HG02840 (cell line): ENCODE measurements around the gene PLP2.
A peak's percentile ranks its signal among the peaks of the same experiment; 100 is the strongest.
"Not testable (repeated sequence)": the region's sequence is repeated elsewhere in the genome, so short reads cannot be mapped to it uniquely, and the experiment has no call there.

Experiments used
- ATAC-seq: cut with Tn5 transposase; IDR thresholded peaks from one replicate; pipeline ENCODE4 v1.9.1; 2021; ENCODE audit warnings: mild to moderate bottlenecking, moderate library complexity, moderate number of reproducible peaks; ENCODE audit not compliant: unreplicated experiment, low FRiP score

The PLP2 gene

DNA sequence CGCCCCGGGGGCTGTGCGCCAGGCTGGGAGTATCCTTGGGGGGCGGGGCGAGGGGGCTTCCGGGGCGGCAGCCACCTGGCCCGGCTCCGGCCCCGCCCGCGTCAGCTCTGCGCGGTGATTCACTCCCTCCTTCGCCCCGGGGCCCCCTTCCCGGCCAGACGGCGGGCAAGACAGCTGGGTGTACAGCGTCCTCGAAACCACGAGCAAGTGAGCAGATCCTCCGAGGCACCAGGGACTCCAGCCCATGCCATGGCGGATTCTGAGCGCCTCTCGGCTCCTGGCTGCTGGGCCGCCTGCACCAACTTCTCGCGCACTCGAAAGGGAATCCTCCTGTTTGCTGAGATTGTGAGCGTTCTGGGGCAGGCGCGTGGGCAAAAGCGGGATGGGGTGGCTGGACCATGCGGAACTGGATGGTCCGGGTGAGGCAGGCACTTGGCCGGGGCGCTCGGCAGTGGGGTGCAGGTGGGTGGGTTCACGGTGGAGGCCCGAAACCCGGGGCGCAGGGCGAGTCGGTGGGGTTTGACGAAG, at the start of gene PLP2:
PLP2 (plus strand) TSS at position 147 of the 528 bp plus-strand sequence; CDS start at position 250, 103 bp downstream.
- peak; percentile 29 for ATAC-seq

DNA sequence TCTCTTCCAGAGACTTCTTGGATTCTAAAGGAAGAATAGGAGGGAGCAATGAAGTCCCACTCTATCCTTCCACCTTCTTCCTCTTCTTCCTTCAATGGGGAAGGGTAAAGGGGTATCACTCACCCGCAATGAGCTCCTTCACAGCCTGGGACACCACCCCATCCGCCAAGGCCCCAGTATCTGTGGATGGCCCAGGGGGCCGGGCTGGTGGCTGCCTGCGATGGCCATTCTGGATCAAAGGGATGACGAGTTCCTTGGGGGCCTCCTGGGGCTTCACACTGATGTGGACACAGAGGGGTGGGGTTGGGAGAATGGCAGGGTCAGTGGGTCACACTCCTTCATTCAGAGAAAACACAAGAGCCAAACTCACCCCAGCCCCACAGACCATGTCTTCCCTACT, 49.2 kb upstream of the PLP2 start:
- ATAC-seq, result no peak

- ATAC-seq, result not testable (repeated sequence)
Observed at GRCh38 chrX:49127742-49128258, 43.9 kb upstream of the PLP2 start.

DNA sequence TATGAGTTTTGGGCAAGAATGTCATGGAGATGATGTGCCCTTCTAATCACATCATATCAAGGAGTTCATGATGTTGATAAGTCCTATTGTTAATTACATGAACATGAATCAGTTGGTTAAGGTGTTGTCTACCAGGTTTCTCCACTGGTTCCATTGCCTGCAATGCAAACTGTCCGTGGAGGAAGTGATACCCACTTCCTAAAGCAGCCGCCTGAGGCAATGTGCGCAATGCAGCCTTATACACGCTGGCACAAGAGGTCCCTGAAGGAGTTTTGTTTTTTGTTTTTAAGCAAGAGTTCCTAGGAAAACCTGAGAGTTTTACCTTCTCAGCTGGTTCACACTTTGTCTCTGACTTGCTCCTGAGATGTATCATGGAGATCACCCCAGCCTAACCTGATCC, 42.3 kb upstream of the PLP2 start:
- no peak for ATAC-seq

GRCh38 chrX:49132275-49132674, 39.4 kb upstream of the PLP2 start:
- ATAC-seq, result not testable (repeated sequence)

DNA sequence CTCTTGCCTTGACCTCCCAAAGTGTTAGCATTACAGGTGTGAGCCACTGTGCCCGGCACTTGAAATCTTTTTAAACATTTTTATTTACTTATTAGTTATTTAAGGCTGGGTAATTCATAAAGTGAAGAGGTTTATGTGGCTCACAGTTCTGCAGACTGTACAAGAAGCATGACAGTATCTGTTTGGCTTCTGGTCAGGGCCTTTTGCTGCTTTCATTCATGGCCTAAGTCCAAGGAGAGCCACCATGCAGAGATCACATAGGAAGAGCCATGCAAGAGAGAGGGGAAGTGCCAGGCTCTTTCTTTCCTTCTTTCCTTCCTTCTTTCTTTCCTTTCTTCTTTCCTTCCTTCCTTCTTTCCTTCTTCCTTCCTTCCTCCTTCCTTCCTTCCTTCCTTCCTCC, 37.9 kb upstream of the PLP2 start:
- no peak for ATAC-seq

DNA sequence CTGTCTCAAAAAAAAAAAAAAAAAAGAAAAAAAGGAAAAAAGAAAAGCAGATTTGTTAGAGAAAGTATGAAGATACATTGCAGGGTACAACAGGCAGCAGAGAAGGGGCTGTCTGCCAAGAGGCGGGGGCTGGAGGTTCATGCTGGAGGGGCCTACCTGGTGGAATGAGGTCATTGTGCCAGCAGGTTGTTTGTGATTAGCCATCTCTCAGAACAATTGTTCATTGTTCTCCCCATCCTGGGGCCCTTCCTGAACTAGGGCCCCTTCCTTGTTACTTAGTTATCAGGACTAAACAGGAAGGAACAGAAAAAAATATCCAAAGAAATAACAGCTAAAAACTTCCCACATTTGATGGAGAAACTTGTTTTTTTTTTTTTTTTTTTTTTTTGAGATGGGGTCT, 34.2 kb upstream of the PLP2 start:
- ATAC-seq, result no peak

DNA sequence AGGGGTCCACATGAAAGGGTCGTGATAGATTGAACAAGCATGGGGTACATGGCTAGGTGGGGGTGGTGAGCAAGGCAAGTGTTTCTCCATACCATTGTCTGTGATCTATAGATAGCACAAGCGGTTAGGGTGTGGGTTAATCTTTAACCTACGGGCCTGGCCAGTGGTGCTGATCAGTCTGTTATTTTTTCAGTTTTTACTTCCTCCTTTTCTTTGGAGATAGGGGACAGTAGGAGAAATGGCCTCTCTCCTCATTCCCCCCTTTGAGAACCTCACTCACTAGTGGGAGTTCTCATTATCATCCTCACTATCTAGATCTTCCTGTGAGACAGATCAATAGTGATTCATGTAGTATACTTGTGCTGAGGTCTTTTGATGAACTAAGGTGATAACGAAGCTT, 32.0 kb upstream of the PLP2 start:
- no peak for ATAC-seq

- ATAC-seq, result not testable (repeated sequence)
Observed at GRCh38 chrX:49142264-49142663, 29.4 kb upstream of the PLP2 start.

DNA sequence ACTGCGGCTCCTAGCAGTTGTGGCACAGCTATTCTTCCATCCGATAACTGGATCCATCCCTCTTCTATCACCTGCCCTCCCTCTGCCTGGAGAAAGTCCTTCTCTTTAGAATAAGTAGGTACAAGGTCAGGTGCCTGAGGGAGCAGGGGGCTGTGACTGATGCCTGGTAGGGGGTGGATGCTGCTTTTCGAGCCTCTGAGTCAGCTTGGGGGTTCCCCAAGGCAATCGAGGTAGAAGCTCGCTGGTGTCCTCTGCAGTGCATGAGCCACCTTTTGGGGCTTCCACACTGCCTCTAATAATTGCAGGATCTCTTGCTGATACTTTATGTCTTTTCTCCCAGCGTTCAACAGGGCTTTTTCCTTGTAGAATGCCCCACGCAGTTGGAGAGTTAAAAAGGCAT, 28.5 kb upstream of the PLP2 start:
- ATAC-seq, result not testable (repeated sequence)

GRCh38 chrX:49147282-49147681, 24.4 kb upstream of the PLP2 start:
- no peak for ATAC-seq

- ATAC-seq, result no peak
Observed at GRCh38 chrX:49147936-49148335, 23.8 kb upstream of the PLP2 start.

GRCh38 chrX:49148390-49149100, 23.2 kb upstream of the PLP2 start:
- not testable (repeated sequence) for ATAC-seq

DNA sequence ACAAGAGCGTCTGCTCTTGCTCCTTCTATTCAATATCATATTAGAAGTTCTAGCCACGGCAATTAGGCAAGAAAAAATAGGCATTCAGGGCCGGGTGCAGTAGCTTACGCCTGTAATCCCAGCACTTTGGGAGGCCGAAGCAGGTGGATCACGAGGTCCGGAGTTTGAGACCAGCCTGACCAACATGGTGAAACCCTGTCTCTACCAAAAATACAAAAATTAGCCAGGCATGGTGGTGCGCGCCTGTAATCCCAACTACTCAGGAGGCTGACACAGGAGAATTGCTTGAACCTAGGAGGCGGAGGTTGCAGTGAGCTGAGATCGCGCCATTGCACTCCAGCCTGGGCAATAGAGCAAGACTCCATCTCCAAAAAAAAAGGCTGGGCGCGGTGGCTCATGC, 22.4 kb upstream of the PLP2 start:
- ATAC-seq, result not testable (repeated sequence)

DNA sequence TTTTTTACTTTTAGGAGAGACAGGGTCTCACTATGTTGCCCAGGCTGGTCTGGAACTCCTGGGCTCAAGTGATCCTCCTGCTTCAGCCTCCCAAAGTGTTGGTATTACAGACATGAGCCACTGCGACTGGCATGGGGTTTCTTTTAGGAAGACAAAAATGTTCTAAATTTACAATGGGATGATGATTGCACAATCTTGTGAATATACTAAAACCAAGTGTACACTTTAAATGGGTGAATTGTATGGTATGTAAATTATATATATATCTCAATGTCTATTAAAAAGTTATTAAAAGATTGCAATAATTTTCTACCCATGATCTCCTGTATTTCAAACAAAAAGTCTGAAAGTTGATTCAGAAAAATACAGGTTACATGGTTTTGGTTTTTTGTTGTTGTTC, 18.2 kb upstream of the PLP2 start:
- no peak for ATAC-seq

DNA sequence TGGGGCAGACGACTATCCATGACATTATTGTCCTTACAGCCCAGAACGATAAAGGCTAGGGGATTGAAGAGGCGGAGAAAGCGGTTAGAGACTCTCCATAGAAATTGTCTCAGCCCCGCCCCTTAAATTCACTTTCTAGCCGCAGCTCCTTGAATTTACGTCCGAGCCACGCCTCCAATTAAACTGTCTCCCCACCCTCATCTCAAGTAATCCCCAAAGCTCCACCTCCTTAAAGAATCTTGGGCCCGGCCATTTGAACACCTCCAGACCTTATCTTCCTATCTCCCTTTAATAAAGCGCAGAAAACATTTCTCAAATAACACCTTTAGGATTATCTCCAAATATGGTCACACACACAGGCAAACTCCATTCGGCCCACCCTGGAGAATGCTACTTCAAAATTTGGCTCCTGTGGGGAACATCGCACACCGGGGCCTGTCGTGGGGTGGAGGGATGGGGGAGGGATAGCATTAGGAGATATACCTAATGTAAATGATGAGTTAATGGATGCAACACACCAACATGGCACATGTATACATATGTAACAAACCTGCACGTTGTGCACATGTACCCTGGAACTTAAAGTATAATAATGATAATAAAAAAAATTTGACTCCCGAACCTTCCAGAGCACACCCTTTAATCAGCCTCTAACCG, 16.3 kb upstream of the PLP2 start:
- no peak for ATAC-seq

DNA sequence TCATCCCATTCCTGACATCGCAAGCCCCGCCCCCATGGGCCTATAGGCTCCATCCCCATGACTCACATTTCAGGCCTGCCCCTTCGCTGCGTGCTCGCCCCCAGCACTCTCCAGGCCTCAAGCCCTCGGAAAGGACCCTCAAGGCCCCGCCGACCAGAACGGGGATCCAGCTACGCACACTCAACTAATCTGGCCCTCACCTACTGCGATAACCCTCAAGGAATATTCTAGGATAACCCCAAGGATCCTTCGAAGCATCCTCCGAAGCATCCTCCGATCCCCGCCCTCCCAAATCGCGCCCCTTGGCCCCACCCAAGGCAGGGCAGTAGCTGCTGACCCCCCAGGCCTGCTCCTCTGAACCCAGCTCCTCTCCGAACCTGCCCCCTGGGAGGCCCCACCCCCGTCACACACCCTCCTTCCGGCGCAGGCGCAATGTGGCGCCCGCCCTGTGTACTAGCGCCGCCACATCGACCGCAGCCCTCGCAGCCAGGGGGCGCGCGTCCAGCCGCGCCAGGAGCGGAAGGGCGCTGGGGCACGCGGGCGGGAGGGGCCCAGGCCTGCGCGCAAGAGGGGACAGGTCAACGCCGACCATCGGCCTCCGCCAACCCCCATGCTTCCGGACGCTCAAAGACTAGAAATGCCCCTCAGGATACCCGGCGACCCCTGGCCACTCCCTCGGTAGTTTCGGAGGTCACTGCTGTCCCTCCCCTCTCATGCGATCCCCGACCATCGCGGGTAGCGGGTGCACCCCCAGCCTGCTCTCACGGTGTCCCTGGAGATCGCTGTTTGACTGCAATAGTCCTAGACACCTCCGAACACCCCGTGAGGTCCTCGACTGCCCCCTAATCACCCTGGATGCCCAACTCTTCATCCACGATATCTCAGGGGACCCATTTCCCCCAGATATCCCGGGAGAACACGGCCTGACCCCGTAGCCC, 15.5 kb upstream of the PLP2 start:
- ATAC-seq, result no peak

DNA sequence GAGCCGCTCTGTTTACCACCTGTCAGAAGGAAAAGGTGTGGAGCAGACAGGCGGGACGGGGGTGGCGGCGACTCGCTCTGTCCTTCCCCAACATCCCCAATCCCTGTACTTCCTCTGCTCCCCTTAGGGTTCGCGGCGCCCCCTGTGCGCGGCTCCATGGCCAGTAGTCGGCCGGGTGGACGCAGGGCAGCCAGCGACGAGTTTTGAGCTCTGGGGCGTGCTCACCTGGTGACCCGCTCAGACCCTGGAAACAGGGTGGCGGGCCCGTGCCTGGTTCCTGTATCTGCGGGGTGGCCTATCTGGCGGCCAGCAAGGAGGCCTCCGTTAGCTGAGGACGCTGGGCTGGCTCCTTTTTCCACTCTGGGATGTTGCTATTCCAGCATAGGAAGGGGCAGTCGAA, 14.5 kb upstream of the PLP2 start:
- no peak for ATAC-seq

DNA sequence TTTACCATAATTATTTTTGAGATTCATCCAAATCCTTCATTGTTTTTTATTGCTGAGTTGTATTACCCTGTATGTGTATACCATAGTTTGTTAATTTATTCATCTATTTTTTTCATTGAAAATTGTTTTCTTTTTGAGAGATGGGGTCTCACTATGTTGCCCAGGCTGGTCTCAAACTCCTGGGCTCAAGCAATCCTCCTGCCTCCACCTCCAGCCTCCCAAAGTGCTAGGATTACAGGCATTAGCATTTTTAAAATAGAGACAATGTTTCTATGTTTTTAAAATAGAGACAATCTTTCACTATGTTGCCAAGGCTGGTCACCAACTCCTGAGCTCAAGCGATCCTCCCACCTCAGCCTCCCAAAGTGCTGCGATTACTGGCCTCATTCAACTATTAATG, 10.8 kb upstream of the PLP2 start:
- ATAC-seq, result no peak

- ATAC-seq, result no peak
Observed at GRCh38 chrX:49161632-49162031, 10.1 kb upstream of the PLP2 start.

- ATAC-seq, result no peak
Observed at GRCh38 chrX:49162620-49163019, 9.1 kb upstream of the PLP2 start, which contains the start of gene MAGIX. Gene MAGIX (plus strand): TSS chrX:49162758. CDS start chrX:49162890, 132 bp downstream.
